Astrocyte of the hippocampus (primary cell): ENCODE results near the gene KCNT2.
"Not testable (repeated sequence)": the region's sequence is repeated elsewhere in the genome, so short reads cannot be mapped to it uniquely, and the experiment has no call there.

Experiments
- DNase-seq: peaks from one replicate; pipeline ENCODE4 v3.0.0; 2011; ENCODE audit warnings: low read depth, low spot score

Gene KCNT2

DNA sequence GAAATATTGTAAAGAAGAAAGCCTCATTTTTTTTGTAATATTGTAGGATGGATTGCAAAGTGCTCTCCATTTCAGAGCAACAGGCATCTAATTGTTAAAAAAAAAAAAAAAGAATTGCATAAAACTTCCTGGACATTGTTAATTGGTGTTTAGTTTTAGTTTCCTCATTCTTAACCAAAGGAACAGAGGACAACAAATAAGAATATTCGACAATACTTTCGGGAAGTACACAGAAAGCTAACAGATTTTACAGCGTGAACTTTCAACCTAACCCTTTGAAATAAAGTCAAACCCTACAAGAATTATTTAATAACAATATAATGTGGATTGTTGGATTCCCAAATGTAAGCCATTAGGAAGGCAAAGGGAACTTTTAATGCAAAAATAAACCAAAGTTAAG is 284.4 kb downstream of the KCNT2 start:
- DNase-seq, result no peak

DNA sequence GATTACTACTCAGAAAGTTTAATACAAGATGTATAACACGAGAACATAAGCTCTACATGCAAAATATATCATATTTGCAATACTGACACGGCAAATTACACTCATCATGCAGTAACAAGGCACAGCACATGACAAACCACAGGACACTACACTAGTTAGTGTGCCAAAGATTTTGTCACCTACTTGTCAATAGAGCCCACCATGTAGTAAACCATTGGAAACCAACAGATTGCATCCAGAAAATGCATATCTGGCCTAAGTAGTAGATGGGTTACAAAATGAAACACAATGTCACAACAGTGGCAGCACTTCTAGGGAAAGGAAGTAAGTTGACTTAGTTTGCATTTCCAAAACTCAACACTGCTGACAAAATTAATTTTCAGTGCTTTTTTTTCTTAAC is 288.9 kb downstream of the KCNT2 start:
- no peak for DNase-seq

DNA sequence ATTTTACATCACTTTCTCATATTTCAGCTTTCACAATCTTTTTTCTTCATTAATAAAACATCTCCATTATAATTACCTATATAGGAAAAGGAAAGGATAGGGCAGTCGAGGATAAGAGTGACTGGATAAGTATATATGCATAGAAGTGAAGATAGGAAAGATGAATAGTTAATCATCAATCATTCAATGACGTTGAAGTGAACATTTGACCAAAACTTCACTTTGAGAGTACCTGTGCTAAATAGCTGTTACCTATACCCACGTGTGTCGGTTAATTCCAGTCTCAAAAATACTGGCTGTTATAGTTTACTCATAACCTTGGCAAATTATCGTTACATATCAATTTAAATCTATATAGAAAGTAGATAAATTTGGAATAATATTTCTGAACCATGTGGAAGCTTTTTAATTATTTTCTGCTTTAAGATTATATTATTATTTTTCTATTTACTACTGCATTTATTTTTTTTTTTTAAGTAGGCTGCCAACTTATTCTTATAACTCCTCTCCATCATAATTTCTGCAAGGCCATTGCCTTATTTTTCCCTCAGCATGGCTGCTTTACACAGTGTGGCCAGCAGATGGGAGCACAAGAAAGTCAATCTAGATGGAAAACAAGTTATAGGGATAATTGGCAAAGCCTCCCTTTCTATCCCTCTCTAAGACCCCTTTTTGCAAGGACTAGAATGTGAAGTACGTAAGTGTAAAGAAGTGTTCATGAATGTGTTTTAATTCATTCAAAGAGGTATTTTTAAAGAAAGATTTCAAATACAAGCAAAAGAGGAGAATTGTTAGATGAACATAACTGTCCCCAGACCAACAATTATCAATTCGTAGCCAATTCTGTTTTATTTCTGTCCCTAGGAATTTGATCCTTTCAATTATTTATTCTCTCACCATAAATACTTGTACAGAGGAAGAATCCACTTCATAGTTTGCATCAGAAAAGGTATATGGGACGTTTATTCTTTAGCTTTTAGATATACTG is 290.4 kb downstream of the KCNT2 start:
- peak; percentile 57 for DNase-seq

DNA sequence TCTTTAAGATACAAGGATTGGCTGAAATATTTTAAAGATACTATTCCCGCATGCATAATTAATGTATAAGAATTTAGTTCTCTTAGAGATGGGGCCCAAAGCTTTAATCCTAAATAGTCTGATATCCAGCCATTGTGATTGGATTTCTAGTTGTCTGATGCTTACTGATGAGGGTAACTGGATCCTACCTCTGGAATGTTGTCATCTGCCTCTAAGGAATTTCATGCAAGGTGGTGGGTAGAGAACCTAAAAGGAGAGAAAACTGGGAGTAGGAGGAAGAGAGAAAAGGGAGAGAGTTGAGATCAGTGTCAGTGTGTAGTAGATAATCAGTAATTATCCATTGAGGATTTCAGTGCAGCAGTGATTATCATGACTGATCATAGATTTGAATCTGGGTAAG is 295.5 kb downstream of the KCNT2 start:
- no peak for DNase-seq

DNA sequence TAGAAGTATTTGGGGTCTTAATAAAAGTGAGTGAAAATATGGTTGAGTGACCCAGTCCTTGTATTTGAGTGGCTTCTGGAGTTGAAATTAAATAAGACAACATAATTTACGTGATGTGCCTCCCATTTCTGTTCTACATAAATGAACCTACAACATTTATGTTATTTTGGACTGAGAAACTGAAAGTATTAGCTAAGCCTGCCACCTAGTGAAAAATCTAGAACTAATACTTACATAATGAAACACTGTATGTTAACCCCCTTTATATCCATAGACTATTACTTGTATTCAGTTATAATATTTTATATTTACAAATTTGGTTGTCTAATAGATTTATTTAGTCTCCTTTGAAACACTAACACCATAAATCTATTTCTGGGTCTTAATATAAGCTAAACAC is 298.9 kb downstream of the KCNT2 start:
- DNase-seq, result peak; percentile 31

DNA sequence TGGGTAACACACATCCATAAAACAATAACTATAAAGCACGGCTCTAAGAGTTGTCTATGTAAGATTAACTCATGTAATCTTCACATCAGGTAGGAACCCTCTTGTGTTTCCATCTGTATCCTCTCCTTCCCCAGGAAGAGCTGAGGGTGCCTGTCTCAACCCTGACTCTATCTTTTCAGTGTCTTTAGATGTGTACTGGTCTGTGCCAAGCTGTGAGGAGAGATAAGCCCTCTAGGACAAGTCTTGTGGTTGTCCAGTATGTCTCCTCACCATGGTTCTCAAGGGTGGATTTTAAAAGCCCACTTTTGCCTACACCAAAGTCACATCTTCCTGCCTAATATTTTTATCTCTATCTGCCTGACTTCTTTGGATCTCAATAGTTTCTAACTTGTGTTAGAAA is 300.1 kb downstream of the KCNT2 start:
- DNase-seq, result no peak

DNA sequence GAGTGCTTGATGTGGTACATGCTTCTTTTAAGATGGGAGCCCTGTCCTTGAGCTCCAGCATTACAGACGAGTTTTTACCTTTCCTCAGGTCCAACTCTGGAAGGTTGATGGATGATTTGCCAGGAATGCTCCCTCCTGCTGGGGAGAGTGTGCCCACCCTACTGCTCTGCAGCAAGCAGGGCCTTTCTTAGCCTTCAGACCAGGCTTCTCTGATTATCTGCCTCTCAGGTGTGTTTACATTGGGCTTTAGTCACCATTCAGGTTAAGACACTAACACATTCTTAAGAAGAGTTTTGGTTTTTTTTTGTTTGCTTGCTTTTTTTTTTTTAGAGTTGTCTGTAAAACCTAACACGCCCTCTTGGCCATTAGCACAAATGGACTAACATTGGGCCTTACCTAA is 301.8 kb downstream of the KCNT2 start:
- DNase-seq, result no peak

DNA sequence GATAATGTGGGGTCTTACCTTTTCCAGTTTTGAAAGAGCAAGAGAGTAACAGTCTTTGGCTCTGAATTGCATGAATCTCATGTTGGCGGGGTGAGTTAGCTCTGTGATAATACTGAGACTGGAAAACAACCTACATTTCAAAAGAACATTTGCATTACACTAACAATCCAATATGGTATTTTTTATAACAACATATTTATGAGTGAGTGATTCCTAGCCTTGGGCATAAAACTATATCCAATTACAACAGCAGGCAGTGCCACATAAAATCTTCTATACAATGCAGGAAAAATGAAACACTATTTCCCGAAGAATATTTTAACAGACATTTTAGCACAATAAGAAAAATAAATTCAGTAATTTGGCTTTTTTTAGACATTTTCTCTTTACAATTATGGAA is 303.0 kb downstream of the KCNT2 start:
- DNase-seq, result no peak

DNA sequence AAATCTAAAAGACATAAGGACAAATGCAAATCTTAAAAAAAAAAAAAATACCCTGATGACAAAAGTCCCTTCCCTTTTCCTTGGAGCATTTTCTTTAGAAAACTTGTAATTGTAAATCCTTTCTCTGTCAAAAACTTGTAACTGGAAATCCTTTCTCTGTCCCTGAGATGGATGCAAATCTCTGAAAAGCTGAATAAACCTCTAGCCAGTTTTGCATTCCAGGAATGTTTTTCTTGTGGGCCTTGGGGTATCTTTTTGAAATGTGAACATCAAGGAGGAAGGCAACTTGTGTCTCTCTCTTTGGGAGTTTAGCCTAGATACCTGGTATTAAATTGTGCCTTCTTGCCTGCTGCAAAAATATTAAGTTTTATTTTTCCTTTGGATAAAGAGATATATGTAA is 305.3 kb downstream of the KCNT2 start:
- peak; percentile 13 for DNase-seq

DNA sequence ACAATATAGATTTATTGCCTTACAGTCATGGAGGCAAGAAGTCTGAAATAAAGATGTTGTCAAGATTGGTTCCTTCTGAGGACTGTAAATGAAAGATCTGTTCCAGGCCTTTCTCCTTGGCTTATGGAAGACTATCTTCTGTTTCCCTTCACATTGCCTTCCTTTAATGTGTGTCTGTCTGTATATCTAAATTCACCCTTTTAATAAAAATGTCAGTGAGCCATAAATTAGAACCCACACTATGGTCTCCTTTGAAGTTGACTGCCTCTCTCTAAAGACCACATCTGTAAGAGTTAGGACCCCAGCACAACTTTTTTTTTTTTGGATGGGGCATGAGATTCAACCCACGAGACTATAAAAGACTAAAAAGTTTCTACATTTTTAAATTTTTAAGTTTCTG is 305.8 kb downstream of the KCNT2 start:
- no peak for DNase-seq

DNA sequence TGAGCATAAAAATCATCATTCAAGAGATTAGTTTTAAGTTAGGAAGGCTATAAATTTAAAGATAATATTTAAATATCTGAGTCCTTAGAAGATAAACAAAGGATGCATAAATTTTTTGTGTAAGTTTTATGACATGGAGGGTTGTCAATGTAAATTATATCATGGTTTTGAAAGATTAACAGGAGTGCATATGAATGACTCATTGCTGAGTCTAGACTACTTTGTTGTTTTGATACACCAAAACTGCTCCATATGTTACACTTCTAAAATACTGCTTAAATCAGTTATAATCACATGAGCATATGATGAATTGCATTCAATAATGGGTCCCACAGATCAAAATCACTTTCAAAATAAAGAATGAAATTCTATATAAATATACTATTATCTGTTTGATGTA is 312.5 kb downstream of the KCNT2 start:
- no peak for DNase-seq

DNA sequence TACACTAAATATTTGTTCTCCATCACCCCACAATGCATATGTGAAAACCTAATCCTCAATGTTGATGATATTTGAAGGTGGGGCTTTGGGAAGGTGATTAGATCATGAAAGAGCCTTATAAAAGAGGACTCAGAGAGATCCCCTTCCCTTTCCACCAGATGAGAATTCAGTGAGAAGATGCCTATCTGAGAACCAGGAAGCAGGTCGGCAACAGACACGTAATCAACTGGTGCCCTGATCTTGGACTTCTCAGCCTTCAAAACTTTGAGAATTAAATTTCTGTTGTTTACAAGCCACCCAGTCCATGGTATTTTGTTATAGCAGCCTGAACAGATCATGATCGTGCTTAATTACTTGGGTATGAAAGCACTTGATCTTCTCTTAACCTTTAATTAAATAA is 329.4 kb downstream of the KCNT2 start:
- DNase-seq, result no peak

DNA sequence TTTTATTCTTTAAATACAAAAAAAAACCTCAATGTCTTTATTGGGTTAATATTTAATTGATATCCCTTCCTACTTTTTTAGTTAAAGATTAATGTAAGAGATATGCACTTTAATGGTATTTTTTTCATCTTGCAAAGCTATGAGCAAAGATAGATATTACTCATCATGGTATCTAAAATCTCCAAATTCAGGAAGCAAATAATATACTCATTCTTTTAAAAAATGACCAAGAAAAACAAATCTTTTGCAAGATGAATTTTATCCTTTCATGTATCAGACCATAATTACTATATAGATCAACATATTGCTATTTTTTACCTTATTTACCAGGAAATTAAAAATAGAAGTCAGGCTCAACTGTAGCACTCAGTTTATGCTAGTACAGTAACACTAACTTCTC is 330.4 kb downstream of the KCNT2 start:
- DNase-seq, result no peak

DNA sequence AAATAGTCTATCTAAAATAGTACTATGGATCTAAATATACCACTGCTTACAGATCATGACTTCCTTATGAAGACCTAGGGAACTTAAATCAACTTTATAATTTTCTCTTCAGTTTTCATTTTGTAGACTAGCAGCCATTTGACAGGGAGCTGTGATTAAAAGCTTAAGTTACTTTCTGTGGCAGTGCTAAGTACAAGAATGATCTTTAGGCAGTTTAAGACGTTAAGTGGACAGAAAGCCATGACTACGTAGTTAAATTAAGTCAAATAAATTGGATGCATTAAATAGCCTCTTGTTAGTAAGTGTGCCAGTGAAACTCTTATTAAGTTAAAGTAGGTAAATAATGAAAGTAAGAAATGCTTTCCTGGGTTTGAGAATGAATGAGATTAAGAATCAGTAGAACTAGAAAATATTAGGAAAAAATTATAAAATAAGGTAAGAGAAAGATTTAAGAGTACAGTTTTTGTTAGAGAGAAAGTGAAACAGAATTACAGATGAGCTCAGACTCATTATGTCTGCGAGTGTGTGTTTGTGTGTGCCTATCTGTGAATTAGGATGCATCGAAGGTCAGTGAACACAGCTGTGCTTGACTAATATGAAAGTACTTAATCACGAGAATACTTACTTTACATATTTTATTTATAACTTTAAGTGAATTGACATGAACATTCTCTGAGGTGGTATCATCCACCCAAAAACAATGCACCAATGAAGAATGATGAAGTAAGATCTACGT is 336.9 kb downstream of the KCNT2 start:
- DNase-seq, result no peak

DNA sequence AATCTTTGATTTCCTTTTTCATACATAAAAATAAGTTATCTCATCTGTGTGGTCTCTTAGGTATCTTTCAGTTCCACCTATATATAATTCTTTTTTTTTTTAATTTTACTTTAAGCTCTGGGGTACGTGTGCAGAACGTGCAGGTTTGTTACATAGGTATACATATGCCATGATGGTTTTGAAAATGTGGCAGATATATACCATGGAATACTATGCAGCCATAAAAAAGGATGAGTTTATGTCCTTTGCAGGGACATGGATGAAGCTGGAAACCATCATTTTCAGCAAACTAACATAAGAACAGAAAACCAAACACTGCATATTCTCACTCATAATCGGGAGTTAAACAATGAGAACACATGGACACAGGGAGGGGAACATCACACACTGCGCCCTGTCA is 345.2 kb downstream of the KCNT2 start:
- not testable (repeated sequence) for DNase-seq

DNA sequence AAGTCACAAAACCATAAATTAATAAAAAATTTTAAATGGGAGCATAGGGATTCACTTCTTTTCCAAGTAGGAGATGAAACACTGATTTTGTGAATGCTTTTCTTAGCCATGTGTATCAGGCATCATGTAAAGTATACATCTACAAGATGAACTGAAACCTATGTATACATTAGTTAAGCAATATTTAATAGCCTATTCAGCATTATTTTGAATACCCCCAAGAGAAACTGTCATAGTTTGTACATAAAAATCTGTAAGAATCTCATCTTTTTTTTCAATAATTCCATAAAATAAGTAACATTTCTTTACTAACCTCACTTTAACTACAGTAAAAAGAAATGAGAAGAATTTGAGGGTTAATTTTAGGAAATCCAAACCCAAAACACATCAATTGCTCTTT is 348.0 kb downstream of the KCNT2 start:
- DNase-seq, result no peak

DNA sequence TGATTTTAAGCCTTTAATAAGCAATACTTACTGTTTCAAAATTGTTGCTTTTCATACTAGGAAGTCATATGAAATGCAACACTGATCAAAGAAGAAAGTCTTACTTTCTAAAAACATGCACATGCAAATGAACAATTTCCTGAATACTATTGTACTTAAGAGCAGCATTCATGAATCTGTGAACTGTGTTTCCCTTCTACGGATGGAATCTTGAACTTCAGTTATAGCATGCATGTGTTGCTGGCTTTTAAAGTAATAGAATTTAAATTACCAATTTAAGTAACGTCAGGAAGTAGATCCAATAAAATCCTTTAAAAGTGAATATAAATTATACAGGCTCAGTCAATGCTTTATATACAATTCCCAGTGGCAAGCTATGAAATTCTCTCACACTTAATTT is 348.9 kb downstream of the KCNT2 start:
- DNase-seq, result no peak

DNA sequence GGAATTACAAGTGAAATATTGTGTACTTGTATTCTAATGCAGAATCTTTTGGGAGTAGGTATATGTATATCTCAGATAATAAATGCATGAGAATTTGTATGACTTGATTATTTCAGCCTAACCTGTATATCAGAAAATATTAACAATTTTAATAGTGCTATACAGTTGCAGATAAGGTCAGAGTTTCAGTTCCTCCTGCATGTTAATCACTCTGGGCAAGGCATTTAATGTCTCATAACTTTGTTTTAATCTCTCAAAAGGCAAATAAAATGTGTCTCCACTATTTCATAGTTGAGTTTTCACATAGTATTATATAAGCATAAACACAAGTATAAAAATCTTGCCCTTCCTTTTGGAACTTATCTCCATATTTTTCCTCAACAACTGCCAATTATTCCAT is 352.5 kb downstream of the KCNT2 start:
- DNase-seq, result no peak

DNA sequence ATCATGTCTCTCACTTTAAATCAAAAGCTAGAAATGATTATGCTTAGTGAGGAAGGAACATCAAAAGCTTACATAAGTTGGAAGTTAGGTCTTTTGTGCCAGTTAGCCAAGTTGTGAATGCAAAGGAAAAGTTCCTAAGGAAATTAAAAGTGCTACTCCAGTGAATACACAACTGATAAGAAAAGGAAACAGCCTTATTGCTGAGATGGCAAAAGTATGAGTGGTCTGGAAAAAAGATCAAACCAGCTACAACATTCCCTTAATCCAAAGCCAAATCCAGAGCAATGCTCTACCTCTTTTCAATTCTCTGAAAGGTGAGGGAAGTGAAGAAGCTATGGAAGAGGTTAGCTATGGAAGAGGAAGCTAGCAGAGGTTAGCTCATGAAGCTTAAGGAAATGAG is 378.7 kb downstream of the KCNT2 start:
- no peak for DNase-seq

DNA sequence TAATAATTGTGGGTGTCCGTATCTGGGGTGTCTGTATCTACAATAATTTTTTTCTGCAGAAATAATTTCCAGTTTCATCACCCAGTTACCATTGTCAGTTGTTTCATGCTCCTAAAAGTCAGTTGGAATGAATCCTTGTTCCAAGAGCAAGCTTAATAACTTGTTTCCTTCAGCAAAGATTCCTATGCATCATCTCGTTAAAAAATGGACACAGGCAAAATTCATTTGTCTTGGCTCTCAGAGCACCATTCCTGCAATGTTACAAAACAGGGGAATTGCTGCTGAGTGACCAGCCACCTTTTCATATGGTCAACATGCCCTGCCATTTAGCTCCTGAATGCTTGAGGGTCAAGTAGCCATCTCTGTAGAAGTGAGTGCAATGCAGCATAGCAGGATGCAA is 393.4 kb downstream of the KCNT2 start:
- DNase-seq, result no peak

DNA sequence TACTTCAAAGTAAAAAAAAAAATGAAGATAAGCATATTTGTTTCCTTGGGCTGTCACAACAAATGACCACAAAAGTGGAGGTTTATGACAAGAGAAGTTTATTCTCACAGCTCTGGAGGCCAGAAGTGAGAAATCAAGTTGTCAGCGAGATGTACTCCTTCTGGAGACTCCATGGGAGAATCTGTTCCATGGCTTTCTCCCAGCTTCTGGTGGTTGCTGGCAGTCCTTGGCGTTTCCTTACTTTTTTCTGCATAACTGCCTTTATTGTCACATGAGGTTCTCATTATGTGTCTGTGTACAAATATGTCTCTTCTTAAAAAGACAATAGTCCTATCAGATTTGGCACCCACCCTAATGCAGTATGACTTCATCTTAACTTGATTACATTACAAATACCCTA is 398.3 kb downstream of the KCNT2 start:
- peak; percentile 72 for DNase-seq

DNA sequence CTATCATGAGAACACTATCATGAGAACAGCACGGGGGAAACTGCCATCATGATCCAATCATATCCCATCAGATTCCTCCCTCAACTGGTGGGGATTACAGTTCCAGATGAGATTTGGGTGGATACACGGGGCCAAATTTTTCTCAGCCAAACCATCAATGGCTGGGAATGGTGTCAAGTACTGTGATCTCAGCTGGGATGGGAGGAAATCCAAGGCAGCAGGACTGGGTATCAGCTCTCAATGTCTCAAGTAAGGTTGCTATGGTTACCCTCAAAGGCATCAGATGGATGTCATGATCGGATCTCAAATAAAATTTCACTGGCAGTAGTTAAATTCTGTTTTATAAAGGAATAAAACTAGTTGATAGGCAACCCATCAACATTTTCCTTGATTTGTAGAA is 399.0 kb downstream of the KCNT2 start:
- peak; percentile 10 for DNase-seq

DNA sequence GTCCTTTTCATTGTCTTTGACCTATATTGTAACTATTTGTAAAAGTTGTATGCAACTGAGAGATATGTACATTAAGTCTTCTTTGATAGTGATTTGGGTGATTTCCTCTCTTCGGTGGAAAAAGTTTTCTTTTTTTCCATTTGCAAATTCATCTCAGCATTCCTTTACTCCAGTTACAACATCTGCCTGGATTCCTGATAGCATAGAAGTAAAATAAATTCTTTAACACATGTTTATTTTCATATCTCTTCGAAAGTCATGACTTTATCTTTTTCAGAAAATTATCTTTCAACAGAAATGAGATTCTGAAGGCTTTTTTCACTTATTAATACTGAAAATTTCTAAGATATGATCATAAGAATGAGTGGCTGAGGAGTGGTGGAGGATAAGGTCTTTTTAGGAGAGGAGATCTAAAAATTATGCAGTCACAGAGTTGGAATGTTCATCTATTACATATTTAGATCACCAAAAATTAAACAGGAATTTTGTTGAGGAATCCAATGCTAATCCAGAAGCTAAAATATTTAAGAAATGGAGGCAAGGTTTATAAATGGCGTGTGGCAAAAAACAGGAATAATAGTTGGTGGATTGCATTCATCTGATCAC is 400.5 kb downstream of the KCNT2 start:
- no peak for DNase-seq
